Measurements from ENCODE around the gene WNK4.
A peak's percentile ranks its signal among the peaks of the same experiment; 100 is the strongest.

- no peak for TF ChIP-seq TOX (CRISPR knock-in tag; IDR thresholded peaks at IDR 0.05; ENCODE audit: borderline replicate concordance)
- TF ChIP-seq PATZ1 (CRISPR knock-in tag; IDR thresholded peaks at IDR 0.05; ENCODE audit: borderline replicate concordance) = peak; percentile 72; the same call in 1 of the 2 replicates
- no peak for TF ChIP-seq CSDC2 (CRISPR knock-in tag; IDR thresholded peaks at IDR 0.05)
- TF ChIP-seq SNAI2 (CRISPR knock-in tag; IDR thresholded peaks at IDR 0.05) = no peak
- no peak for TF ChIP-seq OSR1 (CRISPR knock-in tag; IDR thresholded peaks at IDR 0.05)
- no peak for TF ChIP-seq TCF4 (CRISPR knock-in tag; IDR thresholded peaks at IDR 0.05; ENCODE audit: borderline replicate concordance)
- no peak for TF ChIP-seq ESRRG (CRISPR knock-in tag; IDR thresholded peaks at IDR 0.05)
- TF ChIP-seq TSHZ2 (CRISPR knock-in tag; IDR thresholded peaks at IDR 0.05) = no peak
- no peak for TF ChIP-seq ZNF565 (CRISPR knock-in tag; conservative IDR thresholded peaks at IDR 0.05; ENCODE audit: low read depth)
These were observed 28.8 kb downstream of the WNK4 start for GRCh38 chr17:42809250-42809649.
